Measurements from ENCODE around the gene MORC3.

Gene MORC3

DNA sequence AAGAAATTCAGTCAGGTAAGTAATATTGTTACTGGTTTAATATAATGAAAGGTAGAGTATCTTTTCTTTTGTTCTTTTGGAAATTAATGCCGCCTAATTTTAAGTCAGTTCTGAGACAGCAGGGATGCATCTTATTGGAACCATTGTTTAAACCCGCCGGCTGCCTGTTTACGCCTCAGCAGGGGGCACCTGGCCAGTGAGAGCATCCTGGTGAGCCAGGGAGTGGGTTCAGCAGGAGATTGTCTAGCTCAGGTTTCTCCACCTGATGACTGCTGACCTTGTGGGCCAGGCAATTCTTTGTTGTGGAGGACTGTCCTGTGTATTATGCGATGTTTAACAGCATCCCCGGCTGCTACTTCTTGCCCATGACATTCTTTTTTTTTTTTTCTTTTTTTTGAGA lies 95.4 kb downstream of the MORC3 start:
- Histone ChIP-seq H3K27ac (no peak overlapping the region), H3K36me3 (replicated peaks) (no peaks in the 10 kb centered on the region), H3K27me3 (replicated peaks) (no peaks in the 10 kb centered on the region), H3K4me3 (ENCODE audit: low read depth, low read length) (no peak overlapping the region)
- TF ChIP-seq, protein P1, sequence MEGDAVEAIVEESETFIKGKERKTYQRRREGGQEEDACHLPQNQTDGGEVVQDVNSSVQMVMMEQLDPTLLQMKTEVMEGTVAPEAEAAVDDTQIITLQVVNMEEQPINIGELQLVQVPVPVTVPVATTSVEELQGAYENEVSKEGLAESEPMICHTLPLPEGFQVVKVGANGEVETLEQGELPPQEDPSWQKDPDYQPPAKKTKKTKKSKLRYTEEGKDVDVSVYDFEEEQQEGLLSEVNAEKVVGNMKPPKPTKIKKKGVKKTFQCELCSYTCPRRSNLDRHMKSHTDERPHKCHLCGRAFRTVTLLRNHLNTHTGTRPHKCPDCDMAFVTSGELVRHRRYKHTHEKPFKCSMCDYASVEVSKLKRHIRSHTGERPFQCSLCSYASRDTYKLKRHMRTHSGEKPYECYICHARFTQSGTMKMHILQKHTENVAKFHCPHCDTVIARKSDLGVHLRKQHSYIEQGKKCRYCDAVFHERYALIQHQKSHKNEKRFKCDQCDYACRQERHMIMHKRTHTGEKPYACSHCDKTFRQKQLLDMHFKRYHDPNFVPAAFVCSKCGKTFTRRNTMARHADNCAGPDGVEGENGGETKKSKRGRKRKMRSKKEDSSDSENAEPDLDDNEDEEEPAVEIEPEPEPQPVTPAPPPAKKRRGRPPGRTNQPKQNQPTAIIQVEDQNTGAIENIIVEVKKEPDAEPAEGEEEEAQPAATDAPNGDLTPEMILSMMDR (IDR thresholded peaks at IDR 0.05; ENCODE audit: low read depth, low read length, missing control alignments): no peak
- in situ Hi-C loops (cut with HindIII; ENCODE audit: low pct_ligation_motif_present, low sequenced_read_pairs): no loop called here
- no peak for DNase-seq

DNA sequence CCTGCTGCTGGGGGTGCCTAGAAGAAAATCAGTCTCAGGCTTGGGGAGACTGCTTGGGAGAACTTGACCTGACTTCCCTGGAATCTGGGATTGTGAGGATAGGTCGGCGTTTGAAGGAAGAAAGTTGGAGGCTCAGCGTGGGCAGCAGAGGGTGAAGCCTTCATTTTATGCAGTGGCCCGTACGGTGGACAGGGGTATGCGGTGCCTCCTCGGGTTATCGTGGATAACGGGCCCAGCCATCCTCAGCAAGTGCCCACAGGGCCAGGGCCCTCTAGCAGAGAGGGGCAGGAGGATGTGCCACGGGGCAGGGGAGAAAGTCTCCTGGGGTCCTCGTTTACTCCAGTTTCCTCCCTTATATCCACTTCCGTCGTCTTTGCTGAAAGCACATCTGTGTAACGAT lies 99.2 kb downstream of the MORC3 start:
- TF ChIP-seq, protein P1 (IDR thresholded peaks at IDR 0.05; ENCODE audit: low read depth, low read length, missing control alignments): no peak
- H3K27me3 ChIP-seq (replicated peaks): no peaks in the 10 kb centered on the region
- no peak overlapping the region for H3K27ac ChIP-seq
- in situ Hi-C loops (cut with HindIII; ENCODE audit: low pct_ligation_motif_present, low sequenced_read_pairs): no loop called here
- DNase-seq: no peak
- H3K4me3 ChIP-seq (ENCODE audit: low read depth, low read length): no peak overlapping the region
- no peaks in the 10 kb centered on the region for H3K36me3 ChIP-seq (replicated peaks)

- TF ChIP-seq, protein P1 (IDR thresholded peaks at IDR 0.05; ENCODE audit: low read depth, low read length, missing control alignments): peak; percentile 89
- Histone ChIP-seq H3K4me3 (ENCODE audit: low read depth, low read length) (no peak overlapping the region), H3K27me3 (replicated peaks) (no peaks in the 10 kb centered on the region), H3K27ac (no peak overlapping the region), H3K36me3 (replicated peaks) (no peaks in the 10 kb centered on the region)
- in situ Hi-C loops (cut with HindIII; ENCODE audit: low pct_ligation_motif_present, low sequenced_read_pairs): no loop called here
- peak; percentile 85 for DNase-seq
Observed at GRCh38 chr21:36419996-36420395, 100.0 kb downstream of the MORC3 start.

GRCh38 chr21:36420571-36421339 lies 100.8 kb downstream of the MORC3 start:
- H3K27ac ChIP-seq: no peak overlapping the region
- H3K4me3 ChIP-seq (ENCODE audit: low read depth, low read length): no peak overlapping the region
- TF ChIP-seq, protein P1 (IDR thresholded peaks at IDR 0.05; ENCODE audit: low read depth, low read length, missing control alignments): no peak
- H3K36me3 ChIP-seq (replicated peaks): no peaks in the 10 kb centered on the region
- DNase-seq: no peak
- in situ Hi-C loops (cut with HindIII; ENCODE audit: low pct_ligation_motif_present, low sequenced_read_pairs): no loop called here
- no peaks in the 10 kb centered on the region for H3K27me3 ChIP-seq (replicated peaks)

DNA sequence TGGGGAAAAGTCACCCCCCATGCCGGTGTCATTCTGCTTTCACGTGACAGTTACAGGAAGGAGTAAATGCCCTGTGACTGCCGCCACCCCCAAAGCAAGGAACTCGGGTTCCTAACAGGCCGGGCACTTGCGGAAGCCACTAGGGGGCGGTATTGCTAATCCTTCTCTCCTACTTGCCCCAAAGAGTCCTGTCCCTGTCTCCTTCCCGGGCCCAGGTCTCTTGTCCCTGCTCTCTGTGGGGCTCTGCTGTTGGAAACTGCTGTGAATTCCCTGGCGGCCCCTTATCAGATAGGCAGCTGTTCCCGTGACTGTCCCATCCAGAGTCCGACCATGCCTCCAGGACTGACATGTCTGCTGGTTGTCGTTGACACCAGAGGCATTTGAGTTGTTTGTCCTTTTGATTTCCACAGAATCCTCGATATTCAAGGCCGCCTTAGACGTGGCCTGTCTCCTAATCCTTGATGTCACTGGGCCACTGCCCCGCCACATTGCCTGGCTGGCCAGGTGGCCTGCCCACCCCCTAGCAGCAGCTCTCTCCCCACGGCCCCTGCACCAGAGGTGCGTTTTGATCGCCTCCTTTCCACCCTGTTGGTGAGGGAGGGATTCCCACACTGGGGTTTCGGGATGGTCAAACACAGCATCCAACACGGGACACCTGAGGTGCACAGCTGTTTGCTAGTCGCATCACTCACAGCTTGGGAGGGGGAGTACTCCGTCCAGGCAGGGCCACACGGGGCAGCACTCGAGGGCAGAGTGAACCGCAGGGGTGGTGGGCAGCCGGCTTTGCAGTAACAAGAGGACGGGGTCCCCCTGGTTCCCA lies 102.5 kb downstream of the MORC3 start:
- TF ChIP-seq, protein P1 (IDR thresholded peaks at IDR 0.05; ENCODE audit: low read depth, low read length, missing control alignments): peak; percentile 91

More for the DNA sequence above, 102.5 kb downstream of the MORC3 start:
- DNase-seq: peak; percentile 67
- no peaks in the 10 kb centered on the region for H3K27me3 ChIP-seq (replicated peaks)
- in situ Hi-C loops (cut with HindIII; ENCODE audit: low pct_ligation_motif_present, low sequenced_read_pairs): no loop called here
- no peak overlapping the region for H3K4me3 ChIP-seq (ENCODE audit: low read depth, low read length)
- no peaks in the 10 kb centered on the region for H3K36me3 ChIP-seq (replicated peaks)
- H3K27ac ChIP-seq: peak overlapping the region; percentile 13

Measured in brain microvascular endothelial cell (primary cell).